HG02798 (cell line): ENCODE measurements around the gene SPAG7.
A peak's percentile ranks its signal among the peaks of the same experiment; 100 is the strongest.
"Not testable (repeated sequence)": the region's sequence is repeated elsewhere in the genome, so short reads cannot be mapped to it uniquely, and the experiment has no call there.

Experiments used
- ATAC-seq: cut with Tn5 transposase; IDR thresholded peaks from one replicate; pipeline ENCODE4 v1.9.1; 2021; ENCODE audit warnings: mild to moderate bottlenecking; ENCODE audit not compliant: unreplicated experiment, poor library complexity

SPAG7 gene

DNA sequence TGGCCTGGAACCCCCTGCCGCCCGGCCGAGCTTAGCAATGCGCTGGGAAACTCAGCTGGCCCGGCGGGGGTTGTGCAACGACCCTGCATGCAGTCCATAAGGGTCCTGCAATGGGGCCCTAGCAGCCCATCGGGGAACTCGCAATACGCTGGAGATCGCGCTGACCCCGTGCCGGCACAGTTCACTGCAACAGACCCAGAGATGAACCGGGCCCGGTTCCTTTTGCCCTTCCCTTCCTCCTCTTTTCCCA is 28.1 kb downstream of the SPAG7 start:
- ATAC-seq, result no peak

DNA sequence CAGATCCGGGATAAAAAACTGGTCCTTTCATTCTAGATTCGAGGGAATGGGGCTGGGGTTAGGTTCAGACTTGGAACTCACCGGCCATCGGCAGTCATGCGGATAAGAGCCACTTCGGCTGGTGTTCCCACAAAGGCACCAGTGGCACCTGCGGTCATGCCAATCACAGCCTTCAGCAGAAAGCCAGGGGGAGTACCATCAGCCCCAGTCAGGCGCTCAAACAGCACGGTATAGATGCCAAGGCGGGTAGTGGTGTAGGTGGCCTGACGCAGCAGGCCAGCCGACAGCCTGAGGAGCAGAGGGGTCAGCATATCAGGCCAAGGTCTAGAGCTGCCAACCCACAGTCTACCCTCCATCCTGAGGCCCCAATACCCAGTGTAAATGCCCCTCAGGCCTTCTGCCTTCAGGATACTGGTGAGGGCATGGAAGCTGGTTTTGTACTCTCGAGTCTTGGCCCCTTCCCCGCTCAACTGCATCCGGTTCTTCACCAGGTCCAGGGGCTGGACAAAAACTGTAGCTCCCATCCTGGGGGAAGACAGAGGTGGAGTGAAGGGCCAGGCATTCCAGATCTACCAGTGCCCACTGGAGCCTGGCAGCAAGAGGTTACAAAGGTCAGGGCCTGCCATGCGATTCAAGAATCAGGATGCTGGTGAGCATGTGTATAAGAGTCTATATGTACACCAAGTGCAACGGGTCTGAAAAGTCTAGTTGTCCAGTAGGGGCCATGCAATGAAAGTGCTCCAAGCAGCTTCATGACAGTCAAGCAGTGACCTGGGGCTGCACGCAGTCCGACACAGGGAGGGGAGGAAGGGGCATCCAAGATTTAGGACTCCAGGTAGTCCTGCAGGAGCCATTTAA is 28.7 kb downstream of the SPAG7 start:
- ATAC-seq, result no peak

DNA sequence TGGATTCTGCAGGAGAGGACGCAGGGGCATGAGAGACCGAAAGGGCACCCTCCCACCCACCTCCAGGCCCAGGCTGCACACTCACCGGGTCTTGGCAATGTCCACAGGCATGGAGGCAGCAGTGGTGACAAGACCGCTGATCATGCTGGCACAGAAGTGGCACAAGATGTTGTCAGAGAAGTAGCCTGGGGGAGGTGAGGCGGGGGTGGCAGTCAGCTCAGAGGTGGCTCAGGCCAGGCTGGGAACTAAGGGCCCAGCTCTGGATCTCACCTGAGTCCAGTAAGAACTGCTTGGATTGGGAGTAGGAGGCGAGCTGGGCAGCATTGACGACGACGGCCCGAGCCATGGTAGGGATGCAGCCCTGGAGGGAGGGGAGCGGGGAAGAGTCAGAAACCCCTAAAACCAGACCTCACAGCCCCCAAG is 29.5 kb downstream of the SPAG7 start:
- no peak for ATAC-seq

DNA sequence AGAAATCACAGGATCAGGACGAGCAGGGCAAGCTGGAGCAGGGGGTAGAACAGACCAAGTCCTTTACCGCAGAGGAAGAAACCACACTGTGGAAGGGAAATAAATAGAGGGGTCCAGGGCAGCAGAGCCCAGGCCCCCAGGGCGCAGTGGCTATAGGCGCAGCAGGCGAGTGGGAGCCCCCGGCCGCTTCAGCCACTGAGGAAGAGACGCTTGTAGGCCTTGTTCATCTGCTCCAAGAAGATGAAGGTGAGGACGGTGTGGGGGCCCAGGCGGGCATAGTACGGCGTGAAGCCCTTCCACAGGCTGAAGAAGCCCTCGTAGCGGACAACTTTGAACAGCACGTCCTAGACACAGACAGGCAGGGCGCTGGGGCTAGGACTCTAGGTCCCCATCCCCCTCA is 30.1 kb downstream of the SPAG7 start:
- ATAC-seq, result no peak

- no peak for ATAC-seq
Observed at GRCh38 chr17:4936436-4936835, 31.2 kb downstream of the SPAG7 start.

DNA sequence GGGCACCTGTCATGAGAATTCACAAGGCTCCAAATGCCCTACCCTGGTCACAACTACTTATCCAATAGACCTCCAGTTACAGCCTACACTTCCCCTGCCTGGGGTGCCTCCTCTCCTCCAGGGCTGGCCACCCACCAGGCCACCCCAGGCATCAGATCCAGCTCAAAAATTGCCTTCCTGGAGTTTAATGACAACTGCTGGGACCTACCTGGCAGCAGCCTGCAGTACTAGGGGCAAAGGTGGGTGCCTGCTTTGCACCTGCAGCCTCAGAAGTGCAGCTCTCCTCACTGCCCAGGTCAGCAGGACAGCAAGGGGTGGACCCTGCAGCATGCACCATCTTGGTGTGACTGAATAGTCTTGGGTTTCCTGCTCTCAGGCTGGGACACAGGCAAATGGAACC is 32.0 kb downstream of the SPAG7 start:
- ATAC-seq, result no peak

DNA sequence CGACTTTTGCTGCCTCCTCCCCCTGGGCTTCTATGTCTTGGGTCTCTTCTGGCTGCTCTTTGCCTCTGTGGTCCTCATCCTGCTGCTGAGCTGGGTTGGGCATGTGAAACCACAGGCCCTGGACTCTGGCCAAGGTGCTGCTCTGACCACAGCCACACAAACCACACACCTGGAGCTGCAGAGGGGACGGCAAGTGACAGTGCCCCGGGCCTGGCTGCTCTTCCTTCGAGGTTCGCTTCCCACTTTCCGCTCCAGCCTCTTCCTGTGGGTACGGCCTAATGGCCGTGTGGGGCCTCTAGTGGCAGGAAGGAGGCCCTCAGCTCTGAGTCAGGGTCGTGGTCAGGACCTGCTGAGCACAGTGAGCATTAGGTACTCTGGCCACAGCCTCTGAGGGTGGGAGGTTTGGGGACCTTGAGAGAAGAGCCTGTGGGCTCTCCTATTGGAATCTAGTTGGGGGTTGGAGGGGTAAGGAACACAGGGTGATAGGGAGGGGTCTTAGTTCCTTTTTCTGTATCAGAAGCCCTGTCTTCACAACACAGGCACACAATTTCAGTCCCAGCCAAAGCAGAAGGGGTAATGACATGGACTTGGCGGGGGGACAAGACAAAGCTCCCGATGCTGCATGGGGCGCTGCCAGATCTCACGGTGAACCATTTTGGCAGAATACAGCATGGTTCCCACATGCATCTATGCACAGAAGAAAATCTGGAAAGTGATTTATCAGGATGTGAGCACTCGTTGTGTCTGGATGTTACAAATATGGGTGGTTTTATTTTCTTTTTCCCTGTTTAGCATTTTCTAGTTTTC is 33.2 kb downstream of the SPAG7 start:
- peak; percentile 47 for ATAC-seq

- ATAC-seq, result no peak
Observed at GRCh38 chr17:4933646-4934045, 34.0 kb downstream of the SPAG7 start.

DNA sequence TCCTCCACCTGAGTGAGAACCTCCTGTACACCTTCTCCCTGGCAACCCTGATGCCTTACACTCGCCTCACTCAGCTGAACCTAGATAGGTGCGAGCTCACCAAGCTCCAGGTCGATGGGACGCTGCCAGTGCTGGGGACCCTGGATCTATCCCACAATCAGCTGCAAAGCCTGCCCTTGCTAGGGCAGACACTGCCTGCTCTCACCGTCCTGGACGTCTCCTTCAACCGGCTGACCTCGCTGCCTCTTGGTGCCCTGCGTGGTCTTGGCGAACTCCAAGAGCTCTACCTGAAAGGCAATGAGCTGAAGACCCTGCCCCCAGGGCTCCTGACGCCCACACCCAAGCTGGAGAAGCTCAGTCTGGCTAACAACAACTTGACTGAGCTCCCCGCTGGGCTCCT is 34.9 kb downstream of the SPAG7 start:
- ATAC-seq, result no peak

DNA sequence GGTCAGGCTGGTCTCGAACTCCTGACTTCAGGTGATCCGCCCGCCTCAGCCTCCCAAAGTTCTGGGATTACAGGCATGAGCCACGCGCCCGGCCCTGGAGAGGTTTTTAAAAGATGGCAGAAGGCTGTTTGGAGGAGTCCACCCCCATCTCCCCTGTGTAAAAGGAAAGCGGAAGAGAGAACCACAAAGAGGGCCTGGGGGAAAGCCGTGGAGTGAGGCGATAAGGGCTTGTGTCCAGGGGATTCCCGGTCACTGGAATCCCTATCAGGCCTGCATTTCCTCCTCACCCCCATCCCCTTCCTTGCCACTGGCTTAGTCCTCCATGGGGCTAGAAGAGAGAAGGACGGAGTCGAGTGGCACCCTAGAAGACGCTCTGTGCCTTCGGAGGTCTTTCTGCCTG is 35.7 kb downstream of the SPAG7 start, which contains the start of gene GP1BA:
GP1BA (plus strand) TSS at position 315 of the 400 bp plus-strand sequence. CDS start 328 bp downstream, outside the sequence.
- ATAC-seq, result no peak

- ATAC-seq, result no peak
Observed at GRCh38 chr17:4928881-4929280, 38.7 kb downstream of the SPAG7 start.

DNA sequence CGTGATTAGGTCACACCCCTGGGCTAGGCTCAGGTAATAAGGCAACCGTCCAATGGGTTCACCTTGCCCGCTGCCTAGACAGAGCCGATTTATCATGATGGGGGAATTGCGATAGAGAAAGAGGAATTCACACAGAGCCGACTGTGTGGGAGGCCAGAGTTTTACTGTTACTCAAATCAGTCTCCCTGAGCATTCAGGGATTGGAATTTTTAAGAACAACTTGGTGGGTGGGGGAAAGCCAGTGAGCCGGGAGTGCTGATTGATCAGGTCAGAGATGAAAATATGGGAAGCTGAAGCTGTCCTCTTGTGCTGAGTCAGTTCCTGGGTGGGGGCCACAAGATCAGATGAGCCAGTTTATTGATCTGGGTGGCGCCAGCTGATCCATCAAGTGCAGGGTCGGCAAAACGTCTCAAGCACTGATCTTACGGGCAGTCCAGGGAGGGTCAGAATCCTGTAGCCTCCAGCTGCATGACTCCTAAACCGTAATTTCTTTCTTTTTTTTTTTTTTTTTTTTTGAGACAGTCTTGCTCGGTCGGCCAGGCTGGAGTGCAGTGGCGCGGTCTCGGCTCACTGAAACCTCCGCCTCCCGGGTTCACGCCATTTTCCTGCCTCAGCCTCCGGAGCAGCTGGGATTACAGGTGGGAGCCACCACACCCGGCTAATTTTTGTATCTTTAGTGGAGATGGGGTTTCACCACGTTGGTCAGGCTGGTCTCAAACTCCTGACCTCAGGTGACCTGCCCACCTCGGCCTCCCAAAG is 40.9 kb downstream of the SPAG7 start:
- not testable (repeated sequence) for ATAC-seq

- no peak for ATAC-seq
Observed at GRCh38 chr17:4921320-4921719, 46.3 kb downstream of the SPAG7 start.

DNA sequence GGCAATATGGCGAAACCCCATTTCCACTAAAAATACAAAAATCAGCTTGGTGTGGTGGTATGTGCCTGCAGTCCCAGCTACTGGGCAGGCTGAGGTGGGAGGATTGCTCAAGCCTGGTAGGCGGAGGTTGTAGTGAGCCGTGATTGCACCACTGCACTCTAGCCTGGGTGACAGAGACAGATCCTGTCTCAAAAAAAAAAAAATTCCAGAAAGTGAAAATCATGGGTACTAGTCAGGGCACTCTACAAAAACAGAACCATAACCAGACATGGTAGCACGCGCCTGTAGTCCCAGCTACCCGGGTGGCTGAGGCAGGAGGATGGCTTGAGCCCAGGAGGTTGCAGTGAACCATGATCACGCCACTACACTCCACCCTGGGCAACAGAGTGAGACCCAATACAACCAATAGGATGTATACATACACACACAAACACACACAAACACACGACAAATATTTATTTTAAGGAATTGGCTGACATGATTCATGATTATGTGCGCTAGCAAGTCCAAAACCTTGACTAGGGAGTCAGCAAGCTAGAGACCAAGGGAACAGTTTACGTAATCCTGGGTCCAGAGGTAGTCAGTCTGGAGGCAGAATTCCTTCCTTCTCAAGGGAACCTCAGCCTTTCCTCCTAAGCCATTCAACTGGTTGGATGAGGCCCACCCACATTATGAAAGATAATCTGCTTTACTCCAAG is 47.1 kb downstream of the SPAG7 start:
- no peak for ATAC-seq

DNA sequence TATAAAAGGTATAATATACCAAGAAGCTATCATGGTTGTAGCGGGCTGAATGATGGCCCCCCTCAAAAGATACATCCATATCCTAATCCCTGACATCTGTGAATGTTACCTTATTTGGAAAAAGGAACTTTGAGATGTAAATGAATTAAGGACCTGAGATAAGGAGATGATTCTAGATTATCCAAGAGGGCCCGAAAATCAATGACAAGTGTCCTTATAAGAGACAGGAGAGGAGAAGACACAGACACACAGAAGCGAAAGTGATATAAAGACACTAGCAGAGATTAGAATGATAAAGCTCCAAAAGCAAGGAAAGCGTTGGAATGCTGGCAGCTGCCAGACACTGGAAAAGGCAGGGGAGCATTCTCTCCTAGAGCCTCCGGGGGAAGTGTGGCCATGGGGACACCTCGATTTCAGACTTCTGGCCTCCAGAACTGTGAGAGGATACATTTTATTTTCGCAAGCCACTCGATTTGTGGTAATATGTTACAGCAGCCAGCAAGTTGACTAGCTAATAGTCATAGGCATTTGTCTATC is 48.0 kb downstream of the SPAG7 start:
- ATAC-seq, result no peak

GRCh38 chr17:4914551-4914950 is 53.1 kb downstream of the SPAG7 start:
- ATAC-seq, result not testable (repeated sequence)

- no peak for ATAC-seq
Observed at GRCh38 chr17:4913994-4914393, 53.6 kb downstream of the SPAG7 start.
